KBM-7 (cell line): ENCODE measurements around the gene TNRC6C.

ENCODE experiments used
- DNase-seq: peaks from one replicate; pipeline ENCODE4 v3.0.0-alpha.2; 2015
- in situ Hi-C: fragments of 300-500 bp; cut with MboI; formaldehyde crosslinking; loops from 2 replicates; pipeline ENCODE4 v1.14.3; 2020; ENCODE audit warnings: low sequenced_read_pairs, low pct_unique_long_range_greater_than_20kb, mixed read lengths

The TNRC6C gene

DNA sequence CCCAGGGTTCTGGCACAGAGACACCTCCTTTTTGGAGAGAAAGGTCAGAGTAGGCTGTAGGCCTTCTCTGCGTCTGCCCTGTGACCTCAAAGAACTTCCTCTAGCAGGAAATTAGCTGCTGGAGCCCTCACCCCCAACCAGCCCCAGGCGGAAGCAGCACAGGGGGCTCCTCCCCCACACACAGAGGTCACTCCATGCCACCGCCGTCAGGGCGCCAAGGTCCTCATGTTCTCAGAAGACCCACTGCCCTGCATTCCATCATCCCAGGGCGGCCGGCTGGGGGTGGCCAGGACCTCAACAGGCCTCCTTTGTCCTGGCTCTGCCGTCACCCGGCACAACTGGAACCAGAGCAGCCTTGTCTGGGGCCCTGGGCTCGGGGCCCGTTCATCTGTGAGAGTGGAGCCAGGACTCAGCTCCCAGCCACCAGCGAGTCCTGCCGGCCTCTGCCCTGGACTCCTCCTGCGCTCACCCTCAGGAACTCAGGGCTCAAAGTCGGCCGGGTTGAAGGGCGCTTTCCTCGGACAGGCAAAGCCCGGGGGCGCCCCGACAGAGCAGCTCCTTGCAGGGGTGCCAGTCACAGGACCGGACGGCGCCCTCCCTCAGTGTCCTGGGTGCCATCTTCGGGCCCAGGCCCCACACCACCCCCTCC is 168.9 kb downstream of the TNRC6C start:
- DNase-seq = peak; percentile 84
- in situ Hi-C loops = no loop called here

DNA sequence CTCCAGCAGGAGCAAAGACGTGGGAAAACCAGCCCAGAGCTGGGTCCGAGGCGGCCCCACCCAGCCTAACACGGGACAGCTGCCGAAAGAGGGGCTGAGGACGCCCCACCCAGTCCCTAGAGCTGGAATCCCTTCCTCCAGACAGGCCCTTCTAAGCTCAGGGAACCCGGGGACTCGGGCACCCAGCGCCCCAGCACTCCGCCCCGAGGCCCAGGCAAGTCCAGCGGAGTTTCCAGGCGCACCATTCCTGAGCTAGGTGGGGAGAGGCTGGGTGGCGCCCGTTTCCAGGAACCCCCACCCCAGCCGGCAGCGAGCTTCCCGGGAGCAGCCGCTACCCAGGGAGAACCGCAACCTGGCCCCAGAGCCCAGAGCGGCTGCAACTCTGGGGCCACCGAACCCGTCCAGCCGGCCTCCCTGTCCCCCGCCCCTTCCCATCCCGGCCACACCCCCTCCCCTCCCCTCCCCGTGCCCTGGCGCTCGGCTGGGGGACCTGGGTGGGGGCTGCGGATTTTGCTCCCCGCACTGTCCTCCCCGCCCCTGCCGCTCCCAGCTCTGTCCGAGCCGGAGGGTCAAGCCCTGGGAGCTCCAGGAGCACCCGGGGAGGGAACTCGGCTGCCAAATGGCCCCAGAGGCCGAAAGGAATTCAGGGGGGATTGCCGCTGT is 169.5 kb downstream of the TNRC6C start:
- in situ Hi-C loops = no loop called here
- peak; percentile 28 for DNase-seq

DNA sequence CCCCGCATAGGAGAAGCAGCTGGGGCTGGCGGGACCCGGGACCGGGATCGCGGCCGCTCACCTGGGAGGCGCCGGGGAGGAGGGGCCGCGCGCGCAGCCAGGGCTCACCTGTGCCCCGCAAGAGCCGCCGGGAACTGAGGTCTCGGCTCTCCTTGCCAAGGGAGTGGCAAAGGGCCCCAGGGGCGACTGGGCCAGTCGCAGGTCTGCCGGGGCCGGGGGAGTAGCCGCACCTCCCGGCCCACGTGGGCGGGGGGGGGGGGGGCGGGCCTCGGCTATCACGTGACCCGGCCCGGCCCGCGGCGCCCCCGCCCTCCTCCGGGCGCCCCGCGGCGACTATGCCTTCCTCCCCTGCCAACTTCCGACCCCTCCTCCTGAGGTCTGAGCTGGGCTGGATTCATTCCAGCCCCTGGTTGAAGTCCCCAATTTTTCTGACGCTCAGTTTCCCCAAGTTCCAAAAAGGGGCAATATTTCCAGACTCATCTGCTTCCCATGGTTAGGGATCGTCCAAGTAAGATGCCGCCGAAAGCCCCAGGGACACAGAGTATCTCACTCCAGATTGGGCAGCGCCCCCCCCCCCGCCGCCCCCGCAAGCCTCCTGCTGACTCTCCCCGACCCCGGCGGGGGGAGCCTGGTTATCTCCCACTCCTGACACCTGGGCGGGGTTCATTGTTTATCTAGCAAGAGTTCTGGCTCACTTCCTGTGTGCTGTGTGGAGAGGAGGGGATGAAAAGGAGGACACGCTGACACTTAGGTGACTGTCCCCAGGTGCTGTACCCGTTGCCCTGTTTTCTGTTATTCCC is 170.2 kb downstream of the TNRC6C start, which contains the start of gene TMC6:
TSS of gene TMC6 (minus strand) at position 205 of the 800 bp plus-strand sequence. CDS start 1,923 bp downstream, outside the sequence.
- peak; percentile 76 for DNase-seq
- in situ Hi-C loops = no loop called here

DNA sequence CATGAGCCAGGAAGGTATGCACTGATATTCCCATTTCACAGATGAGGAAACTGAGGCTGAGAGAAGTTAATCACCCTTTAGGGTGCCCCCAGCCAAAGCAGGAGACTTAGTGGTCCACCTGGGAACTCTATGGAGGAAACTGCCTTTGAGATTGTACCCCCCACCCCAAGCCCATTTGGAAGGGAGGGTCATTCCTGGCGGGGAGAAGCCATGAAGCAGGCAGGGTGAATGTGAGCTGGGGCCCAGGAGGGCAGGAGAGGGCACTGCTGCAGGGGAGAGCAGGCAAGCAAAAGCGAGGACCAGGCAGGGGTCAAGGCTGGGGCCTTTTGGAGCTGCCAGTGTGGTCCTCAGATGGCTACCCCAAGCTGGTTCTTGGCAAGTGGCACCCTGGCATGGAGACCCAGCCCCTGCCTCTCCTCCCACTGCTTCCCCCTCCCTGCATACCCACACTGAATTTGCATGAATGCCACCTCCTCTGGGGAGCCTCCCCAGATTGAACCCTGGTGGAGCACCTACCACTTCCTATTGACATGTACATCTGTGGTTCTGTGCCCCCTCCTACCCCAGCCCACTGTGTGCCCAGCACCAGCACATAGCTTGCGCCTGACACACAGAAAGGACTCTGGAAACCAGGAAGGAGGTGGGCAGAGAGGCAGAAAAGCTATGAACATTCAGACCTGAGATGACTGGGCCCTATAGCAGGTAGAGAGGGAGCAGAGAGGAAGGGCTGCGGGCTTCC is 171.0 kb downstream of the TNRC6C start:
- DNase-seq = no peak
- in situ Hi-C loops = no loop called here

DNA sequence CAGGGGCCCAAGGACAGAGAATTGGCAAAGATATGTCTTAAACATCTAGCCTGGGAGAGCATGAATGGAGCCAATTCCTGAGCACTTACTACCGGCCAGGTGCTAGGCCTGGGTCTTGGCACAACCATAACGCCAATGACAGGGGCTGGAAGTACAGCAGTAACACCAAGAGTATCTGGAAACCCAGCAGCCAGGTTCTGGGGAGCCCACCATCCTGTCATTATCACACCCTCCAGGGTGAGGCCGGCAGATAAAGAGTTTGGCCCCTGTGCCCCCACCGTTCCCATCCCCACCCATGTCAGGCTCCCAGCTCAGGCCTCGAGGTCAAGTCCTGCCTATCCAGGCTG is 171.6 kb downstream of the TNRC6C start:
- in situ Hi-C loops = no loop called here
- no peak for DNase-seq

DNA sequence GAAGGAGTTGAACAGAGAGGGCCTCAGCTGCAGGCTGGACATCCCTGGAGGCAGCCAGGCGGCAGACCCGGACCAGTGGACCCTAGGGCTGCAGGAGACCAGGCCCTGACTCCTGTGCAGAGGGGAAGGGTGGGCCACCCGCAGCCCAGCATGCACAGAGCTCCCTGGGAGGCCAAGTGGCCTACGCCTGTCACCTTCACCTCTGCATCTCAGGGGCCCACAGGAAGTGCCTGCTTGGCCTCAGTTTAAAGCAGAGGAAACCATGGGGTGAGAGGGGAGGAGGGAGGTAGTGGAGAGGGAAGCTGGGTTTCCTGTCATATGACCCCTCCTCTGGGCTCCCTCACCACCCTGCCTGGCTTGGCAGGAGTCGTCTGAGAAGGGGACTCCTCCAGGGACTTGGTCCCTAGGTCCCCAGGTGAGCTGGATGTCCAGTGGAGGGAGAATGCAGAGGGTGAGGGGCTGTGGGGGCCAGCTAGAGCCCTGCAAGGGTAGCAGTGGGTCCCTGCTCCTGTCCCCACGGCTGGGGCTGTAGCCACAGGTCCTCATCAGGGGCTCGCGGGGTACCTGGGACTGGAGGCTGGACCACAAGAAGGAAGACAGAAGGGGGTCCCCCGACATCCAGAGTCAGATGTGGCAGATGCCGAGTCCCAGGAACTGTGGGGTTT is 172.1 kb downstream of the TNRC6C start, which contains the start of gene TMC8:
TSS of gene TMC8 (plus strand) at position 335 of the 665 bp plus-strand sequence. CDS start 818 bp downstream, outside the sequence.
- DNase-seq = peak; percentile 92
- in situ Hi-C loops = no loop called here

DNA sequence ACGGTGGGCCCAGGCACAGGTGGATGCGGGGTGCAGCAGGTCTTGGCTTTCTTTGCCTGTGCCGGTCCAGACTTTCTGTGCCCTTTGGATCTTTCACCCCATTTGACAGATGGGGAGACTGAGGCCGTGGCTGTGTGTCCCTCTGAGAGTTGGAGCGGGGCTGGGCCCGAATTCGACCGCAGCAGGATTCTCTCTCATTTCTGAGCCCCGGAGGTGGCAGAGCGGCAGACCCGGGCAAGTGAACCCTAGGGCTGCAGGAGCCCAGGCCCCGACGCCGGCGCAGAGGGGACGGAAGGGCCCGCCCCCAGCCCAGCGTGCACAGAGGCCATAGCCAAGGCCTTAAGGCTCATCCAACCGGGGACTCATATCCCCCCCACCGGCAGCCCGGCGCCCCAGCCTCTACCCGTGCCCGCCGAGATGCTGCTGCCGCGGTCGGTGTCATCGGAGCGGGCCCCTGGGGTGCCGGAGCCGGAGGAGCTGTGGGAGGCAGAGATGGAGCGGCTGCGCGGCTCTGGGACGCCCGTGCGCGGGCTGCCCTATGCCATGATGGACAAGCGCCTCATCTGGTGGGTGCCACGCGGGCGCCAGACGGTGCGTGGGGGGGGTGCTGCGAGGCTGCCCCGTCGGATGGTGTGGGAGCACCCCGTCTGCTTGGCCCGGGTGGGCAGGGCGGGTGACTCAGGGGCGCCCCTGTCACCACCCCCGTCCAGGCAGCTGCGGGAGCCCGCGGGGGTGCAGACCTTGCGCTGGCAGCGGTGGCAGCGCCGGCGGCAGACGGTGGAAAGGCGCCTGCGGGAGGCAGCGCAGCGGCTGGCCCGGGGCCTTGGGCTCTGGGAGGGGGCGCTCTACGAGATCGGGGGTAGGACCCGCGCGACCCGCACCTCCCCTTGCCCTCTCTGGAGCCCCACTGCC is 172.9 kb downstream of the TNRC6C start:
- DNase-seq = peak; percentile 37
- in situ Hi-C loops = no loop called here

DNA sequence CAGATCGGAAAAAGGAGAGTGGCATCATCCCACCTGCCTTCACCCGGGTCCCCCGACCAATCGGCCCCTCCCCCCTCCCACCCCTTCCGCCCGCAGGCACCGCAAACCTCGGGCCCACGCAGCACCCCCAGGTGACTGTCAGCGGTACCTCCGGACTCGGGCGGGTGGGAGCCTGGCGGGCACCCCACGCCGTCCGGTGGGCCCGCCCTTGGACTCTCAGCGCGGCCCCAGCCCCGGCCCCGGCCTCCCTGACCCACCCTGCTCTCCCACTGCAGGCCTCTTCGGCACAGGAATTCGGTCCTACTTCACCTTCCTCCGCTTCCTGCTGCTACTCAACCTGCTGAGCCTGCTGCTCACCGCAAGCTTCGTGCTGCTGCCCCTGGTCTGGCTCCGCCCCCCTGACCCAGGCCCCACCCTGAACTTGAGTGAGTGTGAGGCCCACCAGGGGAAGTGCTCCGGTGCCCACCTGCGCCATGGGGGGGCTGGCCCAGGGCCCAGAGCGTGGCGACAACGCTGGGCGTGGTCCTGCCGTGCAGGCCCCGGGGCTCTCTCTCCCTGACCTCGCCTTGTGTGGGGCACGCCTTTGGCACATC is 173.7 kb downstream of the TNRC6C start:
- in situ Hi-C loops = no loop called here
- DNase-seq = peak; percentile 67

DNA sequence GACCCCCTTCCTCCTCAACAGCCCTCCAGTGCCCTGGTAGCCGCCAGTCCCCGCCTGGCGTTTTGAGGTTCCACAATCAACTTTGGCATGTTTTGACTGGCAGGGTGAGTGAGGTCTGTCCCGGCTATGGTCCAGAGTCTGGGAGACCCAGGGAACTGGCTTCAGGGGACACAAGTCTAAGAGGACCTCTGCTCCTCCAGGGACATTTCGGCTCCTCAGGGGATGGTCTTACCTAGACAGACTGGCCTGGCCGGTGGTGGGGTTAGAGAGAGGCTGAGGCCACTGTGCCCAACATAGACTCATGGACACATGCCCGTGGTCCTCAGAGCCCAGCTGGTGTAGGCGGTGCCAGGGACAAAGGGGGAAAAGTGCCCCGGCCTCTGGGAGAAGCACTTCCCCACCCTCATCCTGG is 174.3 kb downstream of the TNRC6C start:
- in situ Hi-C loops = no loop called here
- no peak for DNase-seq

DNA sequence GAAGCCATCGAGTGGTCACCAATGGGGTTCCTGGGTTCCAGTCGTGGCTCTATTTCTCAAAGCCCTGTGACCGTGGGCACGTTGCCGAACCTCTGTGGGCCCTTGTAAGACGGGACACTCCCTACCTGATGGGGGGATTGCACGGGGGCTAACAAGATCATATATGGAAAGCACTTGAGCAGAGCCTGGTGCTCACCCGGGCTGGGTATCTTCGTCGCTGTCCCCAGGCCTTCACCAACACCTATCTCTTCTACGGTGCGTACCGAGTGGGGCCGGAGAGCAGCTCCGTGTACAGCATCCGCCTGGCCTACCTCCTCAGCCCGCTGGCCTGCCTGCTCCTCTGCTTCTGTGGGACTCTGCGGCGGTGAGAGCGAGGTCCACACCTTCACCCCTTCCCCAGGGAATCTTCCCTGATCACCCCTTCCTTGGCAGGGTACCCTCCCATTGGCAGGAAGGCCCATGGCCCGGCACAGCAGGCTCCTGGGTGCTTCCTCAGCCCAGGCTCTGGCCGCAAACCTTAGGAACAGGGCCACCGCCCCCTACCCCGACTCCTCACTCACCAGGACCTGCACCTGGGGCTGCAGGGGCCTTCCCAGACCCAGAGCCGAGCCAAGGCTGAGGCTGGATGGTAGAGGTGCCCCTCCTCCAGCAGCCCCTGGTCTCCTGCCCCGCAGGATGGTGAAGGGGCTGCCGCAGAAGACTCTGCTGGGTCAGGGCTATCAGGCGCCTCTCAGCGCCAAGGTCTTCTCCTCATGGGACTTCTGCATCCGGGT is 174.9 kb downstream of the TNRC6C start:
- DNase-seq = no peak
- in situ Hi-C loops = no loop called here

DNA sequence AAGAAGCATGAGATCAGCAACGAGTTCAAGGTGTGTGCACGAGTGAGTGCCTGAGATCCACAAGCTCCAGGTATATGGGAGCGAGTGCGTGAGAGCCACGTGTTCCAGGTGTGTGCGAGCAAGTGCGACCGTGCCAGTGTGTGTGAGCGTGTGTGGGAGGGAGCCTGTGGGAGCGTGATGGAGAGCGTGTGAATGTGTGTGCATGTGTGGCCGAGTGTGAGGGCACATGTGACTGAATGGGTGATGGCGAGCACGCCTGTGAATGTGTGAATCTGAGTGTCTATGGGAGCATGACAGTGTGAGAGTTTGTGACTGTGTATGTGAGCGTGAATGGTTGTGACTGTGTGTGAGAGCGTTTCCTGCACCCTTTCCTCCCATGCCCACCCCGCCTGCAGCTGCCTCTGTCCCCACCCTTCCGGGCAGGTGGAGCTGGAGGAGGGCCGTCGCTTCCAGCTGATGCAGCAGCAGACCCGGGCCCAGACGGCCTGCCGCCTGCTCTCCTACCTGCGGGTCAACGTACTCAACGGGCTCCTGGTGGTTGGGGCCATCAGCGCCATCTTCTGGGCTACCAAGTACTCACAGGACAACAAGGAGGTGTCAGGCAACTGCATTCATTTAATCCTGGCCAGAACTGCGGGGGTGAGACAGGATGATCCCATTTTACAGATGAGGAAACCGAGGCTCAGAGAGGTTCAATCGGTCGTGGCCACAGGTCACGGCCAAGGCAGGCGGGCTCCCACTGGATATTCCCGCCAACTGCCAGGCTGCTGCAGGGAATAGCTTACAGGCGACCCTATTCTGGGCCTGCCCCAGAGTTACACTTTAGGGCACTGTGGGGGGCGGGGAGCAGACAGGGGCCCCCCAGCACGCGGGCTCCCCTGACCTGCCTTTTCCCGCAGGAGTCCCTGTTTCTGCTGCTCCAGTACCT is 175.7 kb downstream of the TNRC6C start:
- peak; percentile 73 for DNase-seq
- in situ Hi-C loops = no loop called here

DNA sequence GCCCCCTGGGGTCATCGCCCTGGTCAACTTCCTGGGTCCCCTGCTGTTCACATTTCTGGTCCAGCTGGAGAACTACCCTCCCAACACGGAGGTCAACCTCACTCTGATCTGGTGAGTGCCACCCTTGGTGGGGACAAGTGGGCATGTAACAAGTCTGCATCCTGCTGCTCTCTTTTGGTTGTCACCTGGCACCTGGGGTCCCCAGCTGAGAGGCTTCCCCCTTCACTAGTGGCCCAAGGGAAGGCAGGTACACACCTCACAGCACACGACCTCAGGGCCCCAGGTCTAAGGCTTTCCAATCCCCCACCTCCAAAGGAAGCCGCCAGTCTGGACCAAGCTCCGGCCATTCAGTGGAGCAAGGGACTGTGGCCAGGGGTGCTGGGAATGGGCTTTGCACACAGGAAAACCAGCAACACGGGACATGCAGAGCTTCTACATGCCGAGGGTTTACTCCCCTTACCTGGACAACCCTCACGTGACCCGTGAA is 176.4 kb downstream of the TNRC6C start:
- DNase-seq = no peak
- in situ Hi-C loops = no loop called here

DNA sequence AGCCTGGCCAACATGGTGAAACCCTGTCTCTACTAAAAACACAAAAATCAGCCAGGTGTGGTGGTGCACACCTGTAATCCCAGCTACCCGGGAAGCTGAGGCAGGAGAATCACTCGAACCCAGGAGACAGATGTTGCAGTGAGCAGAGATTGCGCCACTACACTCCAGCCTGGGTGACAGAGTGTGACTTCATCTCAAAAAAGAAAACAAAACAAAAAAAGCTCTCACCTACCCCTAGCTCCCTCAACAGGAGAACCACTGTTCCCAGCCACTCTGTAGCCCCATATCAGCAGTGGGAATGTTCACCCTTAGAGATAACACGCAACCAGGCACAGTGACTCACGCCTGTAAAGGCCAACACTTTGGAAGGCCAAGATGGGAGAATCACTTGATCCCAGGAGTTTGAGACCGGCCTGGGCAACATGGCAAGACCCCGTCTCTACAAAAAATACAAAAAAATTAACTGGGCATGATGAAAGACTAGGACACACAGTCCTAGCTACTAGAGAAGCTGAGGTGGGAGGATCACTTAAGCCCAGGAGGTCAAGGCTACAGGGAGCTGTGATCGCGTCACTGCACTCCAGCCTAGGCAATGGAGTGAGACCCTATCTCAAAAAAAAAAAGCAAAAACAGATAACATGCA is 177.5 kb downstream of the TNRC6C start:
- DNase-seq = no peak
- in situ Hi-C loops = no loop called here

DNA sequence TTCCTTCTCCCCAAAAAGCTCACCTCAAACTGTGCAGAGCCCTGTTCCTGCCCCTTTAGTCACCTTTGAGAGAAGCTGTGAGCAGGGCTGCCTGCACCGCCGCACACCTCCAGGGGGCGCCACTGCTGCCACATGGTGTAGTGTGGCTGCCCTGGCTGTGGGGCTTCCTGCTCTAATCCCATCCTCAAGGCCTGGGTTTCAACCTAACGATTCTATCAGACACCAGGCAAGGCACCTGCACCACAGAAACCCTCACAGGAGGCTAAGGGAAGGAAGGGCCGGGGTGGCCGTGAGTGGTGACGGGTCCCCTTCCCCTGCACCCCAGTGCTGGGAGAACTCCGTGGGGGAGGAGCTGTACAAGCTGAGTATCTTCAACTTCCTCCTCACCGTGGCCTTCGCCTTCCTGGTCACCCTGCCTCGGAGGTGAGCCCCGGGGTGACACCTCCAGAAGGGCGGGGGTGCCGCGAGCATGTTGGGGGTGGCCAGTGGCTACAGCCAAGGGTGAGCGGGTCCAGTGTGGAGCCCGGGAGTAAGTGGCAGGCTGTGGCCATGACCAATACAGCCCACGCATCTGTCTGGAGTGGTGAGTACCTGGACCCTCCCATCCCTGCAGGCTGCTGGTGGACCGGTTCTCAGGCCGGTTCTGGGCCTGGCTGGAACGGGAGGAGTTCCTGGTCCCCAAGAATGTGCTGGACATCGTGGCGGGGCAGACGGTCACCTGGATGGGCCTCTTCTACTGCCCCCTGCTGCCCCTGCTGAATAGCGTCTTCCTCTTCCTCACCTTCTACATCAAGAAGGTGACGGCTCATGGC is 179.1 kb downstream of the TNRC6C start:
- peak; percentile 60 for DNase-seq
- in situ Hi-C loops = no loop called here
